ENCODE data around the gene MMP14.
"Not testable (repeated sequence)": the region's sequence is repeated elsewhere in the genome, so short reads cannot be mapped to it uniquely, and the experiment has no call there.

MMP14 gene

GRCh38 chr14:22844221-22845102 lies 8.1 kb downstream of the MMP14 start:
- H3K4me3 ChIP-seq (ENCODE audit: low read depth in 1 of 2, low read length in 2 of 2): no peak overlapping the region
- H3K4me1 ChIP-seq (ENCODE audit: control insufficient read depth in 1 of 2, insufficient read depth in 2 of 2, low read length in 2 of 2): peaks cover 8 to 48% of the 10 kb centered on the region in 2 donors

DNA sequence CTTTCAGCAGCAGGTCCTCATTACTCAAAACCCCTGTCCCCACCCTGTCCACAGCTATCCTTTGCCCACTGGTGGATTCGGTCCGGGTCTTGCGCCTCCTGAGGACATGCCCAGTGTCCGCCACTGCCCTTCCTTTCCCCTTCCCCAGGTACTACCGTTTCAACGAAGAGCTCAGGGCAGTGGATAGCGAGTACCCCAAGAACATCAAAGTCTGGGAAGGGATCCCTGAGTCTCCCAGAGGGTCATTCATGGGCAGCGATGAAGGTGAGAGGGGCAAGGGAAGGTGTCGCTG lies 8.7 kb downstream of the MMP14 start:
- Histone ChIP-seq H3K27me3 (ENCODE audit: low read depth, low read length) (no peaks in the 10 kb centered on the region), H3K4me1 (ENCODE audit: control insufficient read depth in 1 of 2, insufficient read depth in 2 of 2, low read length in 2 of 2) (peaks cover 6 to 48% of the 10 kb centered on the region in 2 donors), H3K4me3 (ENCODE audit: low read depth in 1 of 2, low read length in 2 of 2) (no peak overlapping the region), H3K27ac (ENCODE audit: low read length) (no peak overlapping the region), H3K9me3 (ENCODE audit: control insufficient read depth in 1 of 2, low read length in 2 of 2) (no peaks in the 10 kb centered on the region), H3K36me3 (ENCODE audit: control insufficient read depth in 1 of 2, insufficient read depth in 2 of 2, low read length in 2 of 2) (peaks cover 49 to 59% of the 10 kb centered on the region in 2 donors)

More at GRCh38 chr14:22844221-22845102, 8.1 kb downstream of the MMP14 start:
- no peaks in the 10 kb centered on the region for H3K27me3 ChIP-seq (ENCODE audit: low read depth, low read length)
- H3K9me3 ChIP-seq (ENCODE audit: control insufficient read depth in 1 of 2, low read length in 2 of 2): no peaks in the 10 kb centered on the region
- peaks cover 49 to 59% of the 10 kb centered on the region in 2 donors for H3K36me3 ChIP-seq (ENCODE audit: control insufficient read depth in 1 of 2, insufficient read depth in 2 of 2, low read length in 2 of 2)
- no peak overlapping the region for H3K27ac ChIP-seq (ENCODE audit: low read length)

DNA sequence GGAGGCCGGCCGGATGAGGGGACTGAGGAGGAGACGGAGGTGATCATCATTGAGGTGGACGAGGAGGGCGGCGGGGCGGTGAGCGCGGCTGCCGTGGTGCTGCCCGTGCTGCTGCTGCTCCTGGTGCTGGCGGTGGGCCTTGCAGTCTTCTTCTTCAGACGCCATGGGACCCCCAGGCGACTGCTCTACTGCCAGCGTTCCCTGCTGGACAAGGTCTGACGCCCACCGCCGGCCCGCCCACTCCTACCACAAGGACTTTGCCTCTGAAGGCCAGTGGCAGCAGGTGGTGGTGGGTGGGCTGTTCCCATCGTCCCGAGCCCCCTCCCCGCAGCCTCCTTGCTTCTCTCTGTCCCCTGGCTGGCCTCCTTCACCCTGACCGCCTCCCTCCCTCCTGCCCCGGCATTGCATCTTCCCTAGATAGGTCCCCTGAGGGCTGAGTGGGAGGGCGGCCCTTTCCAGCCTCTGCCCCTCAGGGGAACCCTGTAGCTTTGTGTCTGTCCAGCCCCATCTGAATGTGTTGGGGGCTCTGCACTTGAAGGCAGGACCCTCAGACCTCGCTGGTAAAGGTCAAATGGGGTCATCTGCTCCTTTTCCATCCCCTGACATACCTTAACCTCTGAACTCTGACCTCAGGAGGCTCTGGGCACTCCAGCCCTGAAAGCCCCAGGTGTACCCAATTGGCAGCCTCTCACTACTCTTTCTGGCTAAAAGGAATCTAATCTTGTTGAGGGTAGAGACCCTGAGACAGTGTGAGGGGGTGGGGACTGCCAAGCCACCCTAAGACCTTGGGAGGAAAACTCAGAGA lies 9.6 kb downstream of the MMP14 start:
- no peak overlapping the region for H3K4me3 ChIP-seq (ENCODE audit: low read depth in 1 of 2, low read length in 2 of 2)
- H3K36me3 ChIP-seq (ENCODE audit: control insufficient read depth in 1 of 2, insufficient read depth in 2 of 2, low read length in 2 of 2): peaks cover 47 to 59% of the 10 kb centered on the region in 2 donors
- H3K4me1 ChIP-seq (ENCODE audit: control insufficient read depth in 1 of 2, insufficient read depth in 2 of 2, low read length in 2 of 2): peaks cover 11 to 54% of the 10 kb centered on the region in 2 donors
- H3K27ac ChIP-seq (ENCODE audit: low read length): peak overlapping the region; percentile 29
- H3K27me3 ChIP-seq (ENCODE audit: low read depth, low read length): no peaks in the 10 kb centered on the region
- no peaks in the 10 kb centered on the region for H3K9me3 ChIP-seq (ENCODE audit: control insufficient read depth in 1 of 2, low read length in 2 of 2)

DNA sequence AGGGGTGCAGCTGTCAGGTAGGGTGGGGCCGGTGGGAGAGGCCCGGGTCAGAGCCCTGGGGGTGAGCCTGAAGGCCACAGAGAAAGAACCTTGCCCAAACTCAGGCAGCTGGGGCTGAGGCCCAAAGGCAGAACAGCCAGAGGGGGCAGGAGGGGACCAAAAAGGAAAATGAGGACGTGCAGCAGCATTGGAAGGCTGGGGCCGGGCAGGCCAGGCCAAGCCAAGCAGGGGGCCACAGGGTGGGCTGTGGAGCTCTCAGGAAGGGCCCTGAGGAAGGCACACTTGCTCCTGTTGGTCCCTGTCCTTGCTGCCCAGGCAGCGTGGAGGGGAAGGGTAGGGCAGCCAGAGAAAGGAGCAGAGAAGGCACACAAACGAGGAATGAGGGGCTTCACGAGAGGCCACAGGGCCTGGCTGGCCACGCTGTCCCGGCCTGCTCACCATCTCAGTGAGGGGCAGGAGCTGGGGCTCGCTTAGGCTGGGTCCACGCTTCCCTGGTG lies 10.5 kb downstream of the MMP14 start:
- H3K27me3 ChIP-seq (ENCODE audit: low read depth, low read length): no peaks in the 10 kb centered on the region
- H3K27ac ChIP-seq (ENCODE audit: low read length): peak overlapping the region; percentile 29
- H3K4me3 ChIP-seq (ENCODE audit: low read depth in 1 of 2, low read length in 2 of 2): no peak overlapping the region
- H3K9me3 ChIP-seq (ENCODE audit: control insufficient read depth in 1 of 2, low read length in 2 of 2): no peaks in the 10 kb centered on the region
- H3K36me3 ChIP-seq (ENCODE audit: control insufficient read depth in 1 of 2, insufficient read depth in 2 of 2, low read length in 2 of 2): peaks cover 39 to 54% of the 10 kb centered on the region in 2 donors
- H3K4me1 ChIP-seq (ENCODE audit: control insufficient read depth in 1 of 2, insufficient read depth in 2 of 2, low read length in 2 of 2): peaks cover 19 to 61% of the 10 kb centered on the region in 2 donors

DNA sequence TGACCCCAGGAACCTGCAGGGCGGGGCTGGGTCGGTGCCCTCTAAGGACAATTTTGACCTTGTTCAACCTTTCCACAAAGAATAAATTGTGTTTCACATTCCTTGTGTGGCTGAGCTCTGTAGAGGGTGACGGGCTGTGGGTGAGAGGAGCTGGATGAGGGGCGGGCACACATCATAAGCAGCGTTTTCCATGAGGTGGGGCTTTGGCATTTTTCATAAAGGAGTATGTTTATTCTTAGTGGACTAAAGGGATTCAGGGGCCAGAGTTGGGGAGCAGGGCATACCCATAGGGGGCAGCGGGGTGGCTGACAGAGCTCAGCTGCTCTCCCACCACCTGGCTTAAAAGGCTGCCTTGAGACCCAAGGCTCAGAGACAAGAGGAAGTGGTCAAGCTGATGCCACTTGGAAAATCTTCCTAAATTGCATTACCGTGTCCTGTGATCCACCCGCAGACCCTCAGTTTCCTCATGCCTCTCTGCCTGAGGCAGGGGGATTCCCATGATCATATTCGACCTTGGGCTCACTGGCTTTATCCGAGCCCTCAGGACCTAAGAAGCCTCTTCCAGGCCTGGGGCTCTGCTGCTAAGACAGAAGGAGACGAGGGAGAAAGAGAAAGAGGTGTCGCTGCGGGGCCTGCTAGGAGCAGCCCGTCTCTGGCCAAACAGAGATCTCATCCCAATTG lies 11.4 kb downstream of the MMP14 start:
- peaks cover 31 to 44% of the 10 kb centered on the region in 2 donors for H3K36me3 ChIP-seq (ENCODE audit: control insufficient read depth in 1 of 2, insufficient read depth in 2 of 2, low read length in 2 of 2)
- peak overlapping the region; percentile 80 for H3K27ac ChIP-seq (ENCODE audit: low read length)
- no peaks in the 10 kb centered on the region for H3K27me3 ChIP-seq (ENCODE audit: low read depth, low read length)
- H3K4me1 ChIP-seq (ENCODE audit: control insufficient read depth in 1 of 2, insufficient read depth in 2 of 2, low read length in 2 of 2): peaks cover 22 to 60% of the 10 kb centered on the region in 2 donors
- H3K4me3 ChIP-seq (ENCODE audit: low read depth in 1 of 2, low read length in 2 of 2): peak overlapping the region in 1 of 2 donors; percentile 9
- H3K9me3 ChIP-seq (ENCODE audit: control insufficient read depth in 1 of 2, low read length in 2 of 2): no peaks in the 10 kb centered on the region

GRCh38 chr14:22848351-22849164 lies 12.2 kb downstream of the MMP14 start:
- Histone ChIP-seq H3K27me3 (ENCODE audit: low read depth, low read length) (no peaks in the 10 kb centered on the region), H3K27ac (ENCODE audit: low read length) (peak overlapping the region; percentile 80), H3K36me3 (ENCODE audit: control insufficient read depth in 1 of 2, insufficient read depth in 2 of 2, low read length in 2 of 2) (peaks cover 23 to 37% of the 10 kb centered on the region in 2 donors), H3K9me3 (ENCODE audit: control insufficient read depth in 1 of 2, low read length in 2 of 2) (no peaks in the 10 kb centered on the region), H3K4me3 (ENCODE audit: low read depth in 1 of 2, low read length in 2 of 2) (peak overlapping the region in 1 of 2 donors; percentile 31), H3K4me1 (ENCODE audit: control insufficient read depth in 1 of 2, insufficient read depth in 2 of 2, low read length in 2 of 2) (peaks cover 22 to 68% of the 10 kb centered on the region in 2 donors)

- peaks cover 22 to 69% of the 10 kb centered on the region in 2 donors for H3K4me1 ChIP-seq (ENCODE audit: control insufficient read depth in 1 of 2, insufficient read depth in 2 of 2, low read length in 2 of 2)
- no peaks in the 10 kb centered on the region for H3K27me3 ChIP-seq (ENCODE audit: low read depth, low read length)
- H3K36me3 ChIP-seq (ENCODE audit: control insufficient read depth in 1 of 2, insufficient read depth in 2 of 2, low read length in 2 of 2): peaks cover 20 to 31% of the 10 kb centered on the region in 2 donors
- H3K27ac ChIP-seq (ENCODE audit: low read length): peak overlapping the region; percentile 80
- no peaks in the 10 kb centered on the region for H3K9me3 ChIP-seq (ENCODE audit: control insufficient read depth in 1 of 2, low read length in 2 of 2)
- peak overlapping the region in 1 of 2 donors; percentile 31 for H3K4me3 ChIP-seq (ENCODE audit: low read depth in 1 of 2, low read length in 2 of 2)
Measured at GRCh38 chr14:22849212-22849819, 12.9 kb downstream of the MMP14 start.

- H3K4me3 ChIP-seq (ENCODE audit: low read depth in 1 of 2, low read length in 2 of 2): no peak overlapping the region
- peaks cover 4 to 14% of the 10 kb centered on the region in 2 donors for H3K36me3 ChIP-seq (ENCODE audit: control insufficient read depth in 1 of 2, insufficient read depth in 2 of 2, low read length in 2 of 2)
- no peaks in the 10 kb centered on the region for H3K27me3 ChIP-seq (ENCODE audit: low read depth, low read length)
- H3K9me3 ChIP-seq (ENCODE audit: control insufficient read depth in 1 of 2, low read length in 2 of 2): no peaks in the 10 kb centered on the region
- H3K27ac ChIP-seq (ENCODE audit: low read length): peak overlapping the region; percentile 88
- H3K4me1 ChIP-seq (ENCODE audit: control insufficient read depth in 1 of 2, insufficient read depth in 2 of 2, low read length in 2 of 2): peaks cover 22 to 63% of the 10 kb centered on the region in 2 donors
Measured at GRCh38 chr14:22850944-22851764, 14.8 kb downstream of the MMP14 start.

DNA sequence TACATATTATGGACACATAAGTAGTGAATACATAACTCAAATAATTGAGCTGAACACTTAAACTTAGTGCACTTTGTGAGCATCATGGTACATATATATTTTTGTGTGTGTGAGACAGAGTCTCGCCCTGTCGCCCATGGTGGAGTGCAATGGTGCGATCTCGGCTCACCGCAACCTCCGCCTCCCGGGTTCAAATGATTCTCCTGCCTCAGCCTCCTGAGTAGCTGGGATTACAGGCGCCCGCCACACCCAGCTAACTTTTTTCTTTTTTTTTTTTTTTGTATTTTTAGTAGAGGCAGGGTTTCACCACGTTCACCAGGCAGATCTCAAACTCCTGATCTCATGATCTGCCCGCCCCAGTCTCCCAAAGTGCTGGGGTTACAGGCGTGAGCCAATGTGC lies 15.8 kb downstream of the MMP14 start:
- H3K27ac ChIP-seq (ENCODE audit: low read length): peak overlapping the region; percentile 88
- not testable (repeated sequence) for H3K9me3 ChIP-seq (ENCODE audit: control insufficient read depth in 1 of 2, low read length in 2 of 2); H3K27me3 ChIP-seq (ENCODE audit: low read depth, low read length); H3K36me3 ChIP-seq (ENCODE audit: control insufficient read depth in 1 of 2, insufficient read depth in 2 of 2, low read length in 2 of 2); H3K4me3 ChIP-seq (ENCODE audit: low read depth in 1 of 2, low read length in 2 of 2)
- H3K4me1 ChIP-seq (ENCODE audit: control insufficient read depth in 1 of 2, insufficient read depth in 2 of 2, low read length in 2 of 2): peaks cover 22 to 54% of the 10 kb centered on the region in 2 donors

Data from muscle layer of duodenum (tissue), 2 donors.